ENCODE measurements around the gene BCL2L2. TPM values are rescaled to one million over a fixed set of nuclear protein-coding genes. Genes with fewer than 3 reads are reported as not detected.

Gene BCL2L2
- total RNA-seq, 1 donor, result 18.5 TPM

GRCh38 chr14:23344481-23344880 lies 37.8 kb downstream of the BCL2L2 start:
- H3K4me3 ChIP-seq (ENCODE audit: low read depth, low read length), result no peak overlapping the region
- no peak for DNase-seq (ENCODE audit: low read depth)
- no peak for TF ChIP-seq CTCF (IDR thresholded peaks at IDR 0.05; ENCODE audit: insufficient read depth, low read length)

GRCh38 chr14:23345987-23346692 lies 39.5 kb downstream of the BCL2L2 start:
- TF ChIP-seq CTCF (IDR thresholded peaks at IDR 0.05; ENCODE audit: insufficient read depth, low read length), result no peak
- no peak for DNase-seq (ENCODE audit: low read depth)
- H3K4me3 ChIP-seq (ENCODE audit: low read depth, low read length), result no peak overlapping the region

- DNase-seq (ENCODE audit: low read depth), result no peak
- TF ChIP-seq CTCF (IDR thresholded peaks at IDR 0.05; ENCODE audit: insufficient read depth, low read length), result no peak
- H3K4me3 ChIP-seq (ENCODE audit: low read depth, low read length), result no peak overlapping the region
Observed at GRCh38 chr14:23346693-23347405, 40.2 kb downstream of the BCL2L2 start.

GRCh38 chr14:23347406-23348296 lies 41.0 kb downstream of the BCL2L2 start:
- TF ChIP-seq CTCF (IDR thresholded peaks at IDR 0.05; ENCODE audit: insufficient read depth, low read length), result no peak
- DNase-seq (ENCODE audit: low read depth), result no peak

GRCh38 chr14:23348297-23348655 lies 41.6 kb downstream of the BCL2L2 start:
- TF ChIP-seq CTCF (IDR thresholded peaks at IDR 0.05; ENCODE audit: insufficient read depth, low read length), result no peak
- DNase-seq (ENCODE audit: low read depth), result no peak
- H3K4me3 ChIP-seq (ENCODE audit: low read depth, low read length), result no peak overlapping the region

More at GRCh38 chr14:23347406-23348296, 41.0 kb downstream of the BCL2L2 start:
- no peak overlapping the region for H3K4me3 ChIP-seq (ENCODE audit: low read depth, low read length)

- TF ChIP-seq CTCF (IDR thresholded peaks at IDR 0.05; ENCODE audit: insufficient read depth, low read length), result no peak
- no peak overlapping the region for H3K4me3 ChIP-seq (ENCODE audit: low read depth, low read length)
- no peak for DNase-seq (ENCODE audit: low read depth)
Observed at GRCh38 chr14:23349156-23349845, 42.7 kb downstream of the BCL2L2 start.

Data from fibroblast of the aortic adventitia (primary cell).